Epithelial cell of esophagus (primary cell): Measurements from ENCODE around the gene CXCL9.
A peak's percentile ranks its signal among the peaks of the same experiment; 100 is the strongest.

ENCODE experiments used
- DNase-seq: peaks from one replicate; pipeline ENCODE4 v3.0.0; 2010; ENCODE audit warnings: low read depth
- H3K4me3 ChIP-seq: 2 replicates; pipeline ENCODE4 v1.5.1; 2011; ENCODE audit warnings: mild to moderate bottlenecking, low read length, control low read depth
- TF ChIP-seq, protein P1 (sequence below): IDR thresholded peaks from 2 replicates; pipeline ENCODE4 v1.5.1; 2011; ENCODE audit warnings: low read depth, mild to moderate bottlenecking, low read length, control low read depth, inconsistent platforms; ENCODE audit not compliant: insufficient read depth; ENCODE audit errors: missing control alignments

The CXCL9 gene

DNA sequence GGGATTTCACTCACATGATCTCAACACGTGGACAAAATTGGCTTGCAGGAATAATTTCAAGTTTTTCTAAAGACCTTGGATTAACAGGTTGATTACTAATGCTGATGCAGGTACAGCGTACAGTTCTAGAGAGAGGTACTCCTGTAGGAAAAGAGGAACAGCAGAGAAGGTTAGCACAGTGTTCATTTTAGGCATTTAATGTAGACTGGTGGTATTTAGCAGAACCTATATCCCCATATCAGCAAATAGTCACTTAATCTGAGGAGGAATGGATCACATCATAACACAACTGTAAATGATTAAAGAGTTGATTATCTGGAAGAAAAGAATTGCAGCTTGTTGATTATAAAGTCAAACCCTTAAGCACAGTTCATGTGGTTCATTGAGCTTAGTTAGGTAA is 15.4 kb upstream of the CXCL9 start:
- no peak for DNase-seq
- TF ChIP-seq, protein P1, sequence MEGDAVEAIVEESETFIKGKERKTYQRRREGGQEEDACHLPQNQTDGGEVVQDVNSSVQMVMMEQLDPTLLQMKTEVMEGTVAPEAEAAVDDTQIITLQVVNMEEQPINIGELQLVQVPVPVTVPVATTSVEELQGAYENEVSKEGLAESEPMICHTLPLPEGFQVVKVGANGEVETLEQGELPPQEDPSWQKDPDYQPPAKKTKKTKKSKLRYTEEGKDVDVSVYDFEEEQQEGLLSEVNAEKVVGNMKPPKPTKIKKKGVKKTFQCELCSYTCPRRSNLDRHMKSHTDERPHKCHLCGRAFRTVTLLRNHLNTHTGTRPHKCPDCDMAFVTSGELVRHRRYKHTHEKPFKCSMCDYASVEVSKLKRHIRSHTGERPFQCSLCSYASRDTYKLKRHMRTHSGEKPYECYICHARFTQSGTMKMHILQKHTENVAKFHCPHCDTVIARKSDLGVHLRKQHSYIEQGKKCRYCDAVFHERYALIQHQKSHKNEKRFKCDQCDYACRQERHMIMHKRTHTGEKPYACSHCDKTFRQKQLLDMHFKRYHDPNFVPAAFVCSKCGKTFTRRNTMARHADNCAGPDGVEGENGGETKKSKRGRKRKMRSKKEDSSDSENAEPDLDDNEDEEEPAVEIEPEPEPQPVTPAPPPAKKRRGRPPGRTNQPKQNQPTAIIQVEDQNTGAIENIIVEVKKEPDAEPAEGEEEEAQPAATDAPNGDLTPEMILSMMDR, result no peak
- H3K4me3 ChIP-seq, result no peak overlapping the region

DNA sequence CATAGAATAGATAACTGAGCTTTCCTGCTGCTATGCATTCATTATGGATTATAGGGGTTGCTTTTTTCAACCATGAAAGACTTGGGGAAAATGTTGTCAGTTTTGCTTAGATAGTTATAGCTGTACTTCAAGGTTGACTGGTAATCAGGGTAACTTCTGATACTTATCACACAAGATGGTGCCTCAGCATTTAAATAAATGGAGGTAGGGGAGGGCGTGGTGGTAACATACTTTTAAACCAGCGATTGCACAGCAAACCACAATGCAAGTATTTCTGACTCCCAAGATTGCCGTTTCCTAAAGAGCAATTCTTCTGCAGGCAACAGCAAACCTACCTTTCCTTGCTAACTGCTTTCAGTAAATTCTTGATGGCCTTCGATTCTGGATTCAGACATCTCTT is 14.7 kb upstream of the CXCL9 start:
- no peak for DNase-seq
- TF ChIP-seq, protein P1, result no peak
- no peak overlapping the region for H3K4me3 ChIP-seq

GRCh38 chr4:76017056-76017686 is 9.9 kb upstream of the CXCL9 start:
- DNase-seq, result peak; percentile 46
- TF ChIP-seq, protein P1, result no peak
- no peak overlapping the region for H3K4me3 ChIP-seq

GRCh38 chr4:76016393-76016792 is 9.1 kb upstream of the CXCL9 start:
- no peak overlapping the region for H3K4me3 ChIP-seq
- peak; percentile 59 for DNase-seq
- TF ChIP-seq, protein P1, result no peak

GRCh38 chr4:76013540-76013939 is 6.2 kb upstream of the CXCL9 start:
- no peak overlapping the region for H3K4me3 ChIP-seq
- TF ChIP-seq, protein P1, result no peak
- DNase-seq, result no peak

- peak; percentile 35 for DNase-seq
- H3K4me3 ChIP-seq, result no peak overlapping the region
- TF ChIP-seq, protein P1, result no peak
Observed at GRCh38 chr4:76012388-76012801, 5.1 kb upstream of the CXCL9 start.
